Karpas-422 (cell line): Measurements from ENCODE around the gene ZNF710. TPM values are rescaled to one million over a fixed set of nuclear protein-coding genes. Genes with fewer than 3 reads are reported as not detected.

Experiments used
- DNase-seq: peaks from one replicate; pipeline ENCODE4 v3.0.0-alpha.2; 2015
- H2AFZ ChIP-seq: fragments of 200-600 bp; sonication (generic); 2 replicates; pipeline ENCODE4 v1.6.1; 2014; ENCODE audit warnings: antibody characterized with exemption, low read length, mixed read lengths
- H3K27ac ChIP-seq: fragments of 200-600 bp; sonication (generic); 2 replicates; pipeline ENCODE4 v1.5.1; 2014; ENCODE audit warnings: mild to moderate bottlenecking, low read length, moderate library complexity
- H3K27me3 ChIP-seq: fragments of 200-600 bp; sonication (generic); 2 replicates; pipeline ENCODE4 v1.6.1; 2014; ENCODE audit warnings: low read length, mixed read lengths
- H3K36me3 ChIP-seq: fragments of 200-600 bp; sonication (generic); 2 replicates; pipeline ENCODE4 v1.6.1; 2014; ENCODE audit warnings: low read length, mixed read lengths; ENCODE audit not compliant: insufficient read depth
- H3K4me1 ChIP-seq: fragments of 200-600 bp; sonication (generic); 2 replicates; pipeline ENCODE4 v1.6.1; 2014; ENCODE audit warnings: mild to moderate bottlenecking, low read length, mixed read lengths
- H3K4me2 ChIP-seq: fragments of 200-600 bp; sonication (generic); 2 replicates; pipeline ENCODE4 v1.6.1; 2014; ENCODE audit warnings: low read length, low read depth, mild to moderate bottlenecking; ENCODE audit not compliant: poor library complexity, severe bottlenecking
- H3K4me3 ChIP-seq: fragments of 200-600 bp; sonication (generic); 2 replicates; pipeline ENCODE4 v1.5.1; 2014; ENCODE audit warnings: mild to moderate bottlenecking, antibody characterized with exemption, low read length, mixed read lengths
- H3K79me2 ChIP-seq: fragments of 200-600 bp; sonication (generic); 2 replicates; pipeline ENCODE4 v1.6.1; 2014; ENCODE audit warnings: mild to moderate bottlenecking, low read length, mixed read lengths
- H3K9ac ChIP-seq: fragments of 200-600 bp; sonication (generic); 2 replicates; pipeline ENCODE4 v1.6.0; 2014; ENCODE audit warnings: low read length
- H3K9me2 ChIP-seq: fragments of 200-600 bp; sonication (generic), shearing (Covaris generic); replicated peaks from 2 replicates; pipeline ENCODE4 v1.6.0; 2014; ENCODE audit warnings: mild to moderate bottlenecking, low read length, moderate library complexity; ENCODE audit not compliant: insufficient read depth
- H3K9me3 ChIP-seq: fragments of 300-700, 200-600 bp; sonication (generic); 2 replicates; pipeline ENCODE4 v1.6.1; 2014; ENCODE audit warnings: low read length, mixed read lengths
- H4K20me1 ChIP-seq: fragments of 200-600 bp; sonication (generic); 2 replicates; pipeline ENCODE4 v1.6.1; 2014; ENCODE audit warnings: mild to moderate bottlenecking, antibody characterized with exemption, low read length, low read depth; ENCODE audit not compliant: insufficient read depth
- total RNA-seq: library from RNA; depleted of rRNA; stranded (reverse); fragments of >200 nt; shearing (Covaris generic); gene quantifications from 2 replicates; pipeline ENCODE4 v1.2.3, GENCODE V29; 2014; ENCODE audit warnings: low replicate concordance

Gene ZNF710
- total RNA-seq, 1 experiment from 2014 or later, result 25.2 TPM

DNA sequence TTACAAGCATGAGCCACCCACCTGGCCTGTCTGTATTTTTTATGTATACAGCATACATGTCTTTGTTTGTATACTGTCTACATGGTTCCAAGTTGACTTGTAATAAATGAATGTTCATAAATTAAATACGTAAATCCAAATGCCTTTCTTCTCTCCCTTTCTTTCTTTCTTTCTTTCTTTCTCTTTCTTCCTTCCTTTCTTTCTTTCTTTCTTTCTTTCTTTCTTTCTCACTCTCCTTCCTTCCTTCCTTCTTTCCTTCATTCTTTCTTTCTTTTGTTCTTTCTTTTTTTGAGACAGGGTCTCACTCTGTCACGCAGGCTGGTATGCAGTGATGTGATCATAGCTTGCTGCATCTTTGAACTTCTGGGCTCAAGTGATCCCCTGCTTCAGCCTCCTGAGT lies 17.1 kb upstream of the ZNF710 start:
- Histone ChIP-seq H3K27ac (no peak overlapping the region), H3K4me2 (no peak overlapping the region), H3K36me3 (no peaks in the 10 kb centered on the region), H3K4me1 (no peaks in the 10 kb centered on the region), H3K9me2 (no peaks in the 10 kb centered on the region), H3K79me2 (no peaks in the 10 kb centered on the region), H3K27me3 (no peaks in the 10 kb centered on the region), H3K9ac (no peak overlapping the region), H2AFZ (no peak overlapping the region), H4K20me1 (no peaks in the 10 kb centered on the region), H3K9me3 (no peaks in the 10 kb centered on the region), H3K4me3 (no peak overlapping the region)
- no peak for DNase-seq

- no peaks in the 10 kb centered on the region for H3K9me3 ChIP-seq
- H3K9me2 ChIP-seq, result no peaks in the 10 kb centered on the region
- no peak overlapping the region for H2AFZ ChIP-seq
- H3K27ac ChIP-seq, result no peak overlapping the region
- no peaks in the 10 kb centered on the region for H3K4me1 ChIP-seq
- no peak for DNase-seq
- no peaks in the 10 kb centered on the region for H4K20me1 ChIP-seq
- H3K4me3 ChIP-seq, result no peak overlapping the region
- no peaks in the 10 kb centered on the region for H3K79me2 ChIP-seq
- H3K9ac ChIP-seq, result no peak overlapping the region
- no peak overlapping the region for H3K4me2 ChIP-seq
- H3K36me3 ChIP-seq, result no peaks in the 10 kb centered on the region
- no peaks in the 10 kb centered on the region for H3K27me3 ChIP-seq
Observed at GRCh38 chr15:89984421-89985010, 16.6 kb upstream of the ZNF710 start.

DNA sequence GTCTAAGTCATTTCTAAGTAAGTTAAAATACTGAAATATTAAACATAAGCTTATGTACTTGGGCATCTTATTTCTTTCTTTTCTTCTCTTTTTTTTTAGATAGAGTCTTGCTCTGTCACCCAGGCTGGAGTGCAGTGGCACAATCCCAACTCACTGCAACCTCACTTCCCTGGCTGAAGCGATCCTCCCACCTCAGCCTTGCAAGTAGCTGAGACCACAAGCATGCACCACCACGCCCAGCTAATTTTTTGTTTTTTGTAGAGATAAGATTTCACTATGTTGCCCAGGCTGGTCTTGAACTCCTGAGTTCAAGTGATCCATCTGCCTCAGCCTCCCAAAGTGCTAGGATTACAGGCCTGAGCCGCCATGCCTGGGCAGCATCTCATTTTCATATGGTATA lies 16.0 kb upstream of the ZNF710 start:
- Histone ChIP-seq H3K36me3 (no peaks in the 10 kb centered on the region), H4K20me1 (no peaks in the 10 kb centered on the region), H3K27me3 (no peaks in the 10 kb centered on the region), H3K9me3 (no peaks in the 10 kb centered on the region), H3K4me2 (no peak overlapping the region), H3K4me1 (no peaks in the 10 kb centered on the region), H3K27ac (no peak overlapping the region), H2AFZ (no peak overlapping the region), H3K9me2 (no peaks in the 10 kb centered on the region), H3K4me3 (no peak overlapping the region), H3K79me2 (no peaks in the 10 kb centered on the region), H3K9ac (no peak overlapping the region)
- DNase-seq, result no peak

GRCh38 chr15:89991312-89991711 lies 9.8 kb upstream of the ZNF710 start:
- no peak overlapping the region for H3K4me3 ChIP-seq
- no peaks in the 10 kb centered on the region for H3K4me1 ChIP-seq
- no peaks in the 10 kb centered on the region for H3K27me3 ChIP-seq
- DNase-seq, result no peak
- no peaks in the 10 kb centered on the region for H3K36me3 ChIP-seq
- no peak overlapping the region for H3K4me2 ChIP-seq
- H3K79me2 ChIP-seq, result no peaks in the 10 kb centered on the region
- no peak overlapping the region for H3K27ac ChIP-seq
- H3K9ac ChIP-seq, result no peak overlapping the region
- no peaks in the 10 kb centered on the region for H3K9me3 ChIP-seq
- H4K20me1 ChIP-seq, result no peaks in the 10 kb centered on the region
- H2AFZ ChIP-seq, result no peak overlapping the region
- H3K9me2 ChIP-seq, result no peaks in the 10 kb centered on the region

GRCh38 chr15:89993349-89993748 lies 7.8 kb upstream of the ZNF710 start:
- no peak overlapping the region for H3K9ac ChIP-seq
- no peaks in the 10 kb centered on the region for H4K20me1 ChIP-seq
- no peak overlapping the region for H3K4me2 ChIP-seq
- H3K4me3 ChIP-seq, result no peak overlapping the region
- no peaks in the 10 kb centered on the region for H3K9me2 ChIP-seq
- no peak overlapping the region for H2AFZ ChIP-seq
- H3K27me3 ChIP-seq, result no peaks in the 10 kb centered on the region
- no peak for DNase-seq
- H3K27ac ChIP-seq, result no peak overlapping the region
- H3K9me3 ChIP-seq, result no peaks in the 10 kb centered on the region
- H3K36me3 ChIP-seq, result no peaks in the 10 kb centered on the region
- H3K79me2 ChIP-seq, result no peaks in the 10 kb centered on the region
- H3K4me1 ChIP-seq, result no peaks in the 10 kb centered on the region

- DNase-seq, result no peak
- Histone ChIP-seq H3K79me2 (peaks cover 5% of the 10 kb centered on the region), H3K9me2 (no peaks in the 10 kb centered on the region), H3K36me3 (no peaks in the 10 kb centered on the region), H3K27ac (no peak overlapping the region), H3K4me2 (no peak overlapping the region), H3K4me3 (no peak overlapping the region), H3K4me1 (peaks cover 12% of the 10 kb centered on the region), H3K27me3 (no peaks in the 10 kb centered on the region), H2AFZ (no peak overlapping the region), H3K9ac (no peak overlapping the region), H3K9me3 (no peaks in the 10 kb centered on the region), H4K20me1 (no peaks in the 10 kb centered on the region)
Observed at GRCh38 chr15:89997079-89997478, 4.0 kb upstream of the ZNF710 start.

GRCh38 chr15:89998141-89998661 lies 2.9 kb upstream of the ZNF710 start:
- H3K79me2 ChIP-seq, result peaks cover 15% of the 10 kb centered on the region
- no peaks in the 10 kb centered on the region for H4K20me1 ChIP-seq
- H2AFZ ChIP-seq, result no peak overlapping the region
- H3K27ac ChIP-seq, result no peak overlapping the region
- H3K4me2 ChIP-seq, result no peak overlapping the region
- H3K27me3 ChIP-seq, result no peaks in the 10 kb centered on the region
- H3K4me3 ChIP-seq, result no peak overlapping the region
- H3K36me3 ChIP-seq, result no peaks in the 10 kb centered on the region
- no peaks in the 10 kb centered on the region for H3K9me2 ChIP-seq
- DNase-seq, result no peak
- no peaks in the 10 kb centered on the region for H3K9me3 ChIP-seq
- no peak overlapping the region for H3K9ac ChIP-seq
- H3K4me1 ChIP-seq, result peaks cover 20% of the 10 kb centered on the region

- Histone ChIP-seq H3K4me3 (no peak overlapping the region), H3K79me2 (peaks cover 24% of the 10 kb centered on the region)
- DNase-seq, result no peak
Observed at GRCh38 chr15:89998923-89999675, 2.0 kb upstream of the ZNF710 start.

More at GRCh38 chr15:89998923-89999675, 2.0 kb upstream of the ZNF710 start:
- no peak overlapping the region for H3K9ac ChIP-seq
- H3K4me1 ChIP-seq, result peaks cover 29% of the 10 kb centered on the region
- no peak overlapping the region for H3K27ac ChIP-seq
- H3K27me3 ChIP-seq, result no peaks in the 10 kb centered on the region
- no peak overlapping the region for H3K4me2 ChIP-seq
- H3K9me2 ChIP-seq, result no peaks in the 10 kb centered on the region
- no peak overlapping the region for H2AFZ ChIP-seq
- no peaks in the 10 kb centered on the region for H3K9me3 ChIP-seq
- H4K20me1 ChIP-seq, result no peaks in the 10 kb centered on the region
- H3K36me3 ChIP-seq, result no peaks in the 10 kb centered on the region
